IPS-18c (cell line): Measurements from ENCODE around the gene RESP18.

ENCODE experiments used
- H3K4me3 ChIP-seq: 2 replicates; pipeline ENCODE4 v1.7.0; 2013; ENCODE audit warnings: low read depth, mild to moderate bottlenecking, low read length, moderate library complexity; ENCODE audit not compliant: insufficient read depth
- H3K9me3 ChIP-seq: one replicate; pipeline ENCODE4 v1.6.1; 2013; ENCODE audit warnings: mild to moderate bottlenecking, low read length, moderate library complexity; ENCODE audit not compliant: control insufficient read depth, insufficient read depth

Gene RESP18

DNA sequence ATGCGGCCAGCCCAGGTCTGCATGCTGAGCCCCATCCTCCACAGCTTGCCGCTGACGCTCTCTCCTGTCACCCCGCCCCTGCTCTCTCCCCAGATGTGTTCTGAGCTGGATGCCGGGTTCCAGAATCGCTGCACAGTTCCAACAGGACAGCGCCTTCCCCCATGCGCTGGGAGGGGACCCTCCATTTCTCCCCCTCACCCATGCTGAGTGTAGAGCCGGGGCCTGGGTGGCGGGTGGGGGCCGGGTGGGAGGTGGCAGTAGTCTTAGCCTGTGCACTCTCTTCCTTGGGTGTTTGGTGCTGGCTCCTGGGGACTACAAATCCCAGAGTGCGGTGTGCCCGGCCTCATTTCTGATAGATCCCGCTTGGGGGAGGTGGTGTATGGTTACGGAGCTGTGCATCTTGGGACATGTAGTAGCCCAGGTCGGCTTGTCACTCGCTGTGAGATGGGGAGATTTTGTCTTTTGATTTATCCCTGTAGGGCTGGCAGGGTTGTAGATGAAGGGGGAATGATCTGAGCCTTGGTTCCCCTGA lies 46.6 kb downstream of the RESP18 start:
- Histone ChIP-seq H3K4me3 (no peak overlapping the region), H3K9me3 (no peaks in the 10 kb centered on the region)

DNA sequence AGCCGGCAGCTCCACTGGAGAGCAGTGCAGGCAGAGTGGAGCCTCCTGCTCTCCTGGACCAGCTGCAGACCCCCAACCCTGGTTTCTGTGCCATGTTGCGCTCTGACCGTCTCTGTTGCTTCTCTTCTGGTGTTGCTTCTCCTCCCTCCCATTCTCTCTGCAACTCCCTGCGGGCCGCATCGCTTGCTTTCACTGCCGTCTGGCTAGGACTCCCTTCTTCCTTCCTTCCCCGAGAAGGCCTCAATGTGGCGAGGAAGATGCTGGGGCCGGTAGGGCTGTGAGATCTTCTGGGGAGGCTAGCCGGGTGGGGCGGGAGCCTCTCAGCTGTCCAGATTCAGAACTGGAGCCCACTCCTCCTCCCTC lies 47.2 kb downstream of the RESP18 start:
- Histone ChIP-seq H3K4me3 (no peak overlapping the region), H3K9me3 (no peaks in the 10 kb centered on the region)

DNA sequence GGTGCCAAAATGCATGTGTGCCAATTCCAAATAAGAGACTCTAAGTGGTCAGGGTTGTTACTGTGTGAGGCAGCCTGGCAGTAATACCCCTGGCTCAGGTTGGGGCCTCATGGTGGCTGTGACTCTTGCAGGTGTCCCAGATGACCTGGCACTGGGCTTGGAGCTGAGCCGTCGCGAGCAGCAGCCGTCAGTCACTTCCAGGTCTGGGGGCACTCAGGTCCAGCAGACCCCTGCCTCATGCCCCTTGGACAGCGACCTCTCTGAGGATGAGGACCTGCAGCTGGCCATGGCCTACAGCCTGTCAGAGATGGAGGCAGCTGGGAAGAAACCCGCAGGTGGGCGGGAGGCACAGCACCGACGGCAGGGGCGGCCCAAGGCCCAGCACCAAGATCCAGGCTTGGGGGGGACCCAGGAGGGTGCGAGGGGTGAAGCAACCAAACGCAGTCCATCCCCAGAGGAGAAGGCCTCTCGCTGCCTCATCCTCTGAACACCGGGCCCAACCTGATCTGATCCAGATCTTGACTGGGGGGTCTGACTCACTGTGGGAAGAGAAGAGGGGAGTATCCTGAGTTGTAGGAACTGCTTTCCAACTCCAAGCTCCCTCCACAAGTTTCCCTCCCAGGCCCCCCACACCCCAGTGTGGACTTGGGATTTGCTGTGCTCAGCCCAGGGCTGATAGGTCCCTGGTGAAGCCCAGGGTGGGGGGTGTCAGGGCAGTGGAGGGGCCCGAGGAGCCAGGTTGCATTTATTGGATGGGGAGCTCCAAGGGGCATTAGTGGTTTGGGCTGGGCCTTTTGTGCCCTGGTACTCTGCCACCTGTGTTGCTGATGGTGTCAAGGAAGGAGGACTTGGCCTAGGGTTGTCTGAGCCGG lies 47.8 kb downstream of the RESP18 start:
- no peaks in the 10 kb centered on the region for H3K9me3 ChIP-seq
- no peak overlapping the region for H3K4me3 ChIP-seq

DNA sequence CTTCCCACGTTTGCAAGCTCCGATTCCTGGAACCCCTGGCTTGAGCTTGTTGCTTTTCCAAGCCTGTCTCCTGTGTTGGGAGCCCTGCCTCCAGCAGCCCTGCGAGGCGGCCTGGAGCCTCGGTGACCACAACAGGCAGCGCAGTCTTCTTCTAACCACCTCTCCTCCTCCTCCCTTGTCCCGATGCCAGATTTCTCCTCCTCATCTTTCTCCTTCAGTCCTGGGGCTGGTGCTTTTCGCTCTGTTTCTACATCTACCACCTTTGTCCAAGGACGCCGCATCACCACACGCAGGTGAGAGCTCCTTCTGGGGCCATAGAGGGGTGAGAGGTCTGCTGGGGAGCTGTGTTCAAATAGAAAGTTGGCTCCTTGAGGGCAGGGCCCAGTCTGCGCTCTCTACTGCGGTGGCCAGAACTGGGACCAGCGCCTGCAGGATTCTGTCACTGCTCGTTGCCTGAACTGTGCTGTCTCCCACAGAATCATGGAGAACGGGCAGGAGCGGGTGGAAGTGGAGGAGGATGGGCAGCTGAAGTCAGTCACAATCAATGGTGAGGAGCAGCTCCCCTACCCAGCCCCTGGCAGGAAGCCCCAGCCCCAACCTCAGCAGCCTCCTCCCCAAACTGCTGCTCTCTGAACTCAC lies 49.5 kb downstream of the RESP18 start:
- Histone ChIP-seq H3K9me3 (no peaks in the 10 kb centered on the region), H3K4me3 (no peak overlapping the region)

DNA sequence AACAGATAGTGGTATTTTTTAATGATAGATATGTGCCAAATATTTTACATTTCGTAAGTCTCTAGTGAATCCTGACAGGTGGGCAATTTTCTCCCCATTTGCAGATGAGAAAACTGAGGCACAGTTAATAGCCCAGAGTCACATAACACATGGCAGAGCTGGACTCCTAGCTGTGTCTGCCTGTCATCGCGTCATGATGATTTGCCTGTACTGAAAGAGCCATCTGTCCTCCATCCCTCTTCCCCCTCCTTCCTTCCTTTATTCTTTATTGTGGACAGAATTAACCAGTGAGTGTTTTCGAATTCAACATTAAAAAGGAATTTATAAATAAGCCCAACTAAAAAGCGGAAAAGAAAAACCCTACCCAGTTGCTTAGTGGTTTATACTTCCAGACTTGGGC lies 50.2 kb downstream of the RESP18 start:
- H3K9me3 ChIP-seq = no peaks in the 10 kb centered on the region

DNA sequence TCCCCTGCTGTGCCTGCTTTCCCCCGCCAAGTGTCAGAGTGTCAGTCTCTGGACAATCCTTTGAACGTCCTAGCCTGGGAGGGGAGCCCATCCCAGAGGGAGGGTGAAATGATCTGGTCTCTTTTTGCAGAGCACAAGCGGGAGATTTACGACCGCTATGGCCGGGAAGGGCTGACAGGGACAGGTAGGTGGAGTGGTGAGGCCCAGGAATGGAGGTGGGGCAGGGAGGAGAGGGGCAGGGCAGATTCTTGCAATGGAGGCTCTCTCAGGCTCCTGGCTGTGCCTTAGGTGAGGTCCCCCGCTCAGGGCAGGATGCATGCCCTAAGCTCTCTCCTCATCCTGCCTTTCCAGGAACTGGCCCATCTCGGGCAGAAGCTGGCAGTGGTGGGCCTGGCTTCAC lies 51.0 kb downstream of the RESP18 start:
- Histone ChIP-seq H3K4me3 (no peak overlapping the region), H3K9me3 (no peaks in the 10 kb centered on the region)

More for the DNA sequence above, 50.2 kb downstream of the RESP18 start:
- no peak overlapping the region for H3K4me3 ChIP-seq

DNA sequence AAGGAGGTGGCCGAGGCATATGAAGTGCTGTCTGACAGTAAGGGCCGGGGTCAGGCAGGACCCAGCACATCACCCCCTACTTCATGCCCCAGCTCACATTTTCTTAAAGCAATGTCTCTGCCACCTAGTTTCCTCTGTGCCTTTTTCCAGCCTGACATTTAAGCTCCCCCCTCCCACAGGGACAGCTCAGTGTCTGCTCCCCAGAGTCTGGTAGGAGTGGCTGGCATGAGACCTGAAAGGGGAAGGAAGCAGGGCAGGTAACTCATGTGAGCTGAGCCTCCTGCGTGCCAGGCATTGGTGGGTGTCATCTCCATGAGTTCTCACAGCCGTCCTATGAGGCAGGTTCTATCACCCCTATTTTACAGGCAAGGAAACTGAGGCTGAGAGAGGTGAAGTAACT lies 51.9 kb downstream of the RESP18 start:
- Histone ChIP-seq H3K4me3 (no peak overlapping the region), H3K9me3 (no peaks in the 10 kb centered on the region)

DNA sequence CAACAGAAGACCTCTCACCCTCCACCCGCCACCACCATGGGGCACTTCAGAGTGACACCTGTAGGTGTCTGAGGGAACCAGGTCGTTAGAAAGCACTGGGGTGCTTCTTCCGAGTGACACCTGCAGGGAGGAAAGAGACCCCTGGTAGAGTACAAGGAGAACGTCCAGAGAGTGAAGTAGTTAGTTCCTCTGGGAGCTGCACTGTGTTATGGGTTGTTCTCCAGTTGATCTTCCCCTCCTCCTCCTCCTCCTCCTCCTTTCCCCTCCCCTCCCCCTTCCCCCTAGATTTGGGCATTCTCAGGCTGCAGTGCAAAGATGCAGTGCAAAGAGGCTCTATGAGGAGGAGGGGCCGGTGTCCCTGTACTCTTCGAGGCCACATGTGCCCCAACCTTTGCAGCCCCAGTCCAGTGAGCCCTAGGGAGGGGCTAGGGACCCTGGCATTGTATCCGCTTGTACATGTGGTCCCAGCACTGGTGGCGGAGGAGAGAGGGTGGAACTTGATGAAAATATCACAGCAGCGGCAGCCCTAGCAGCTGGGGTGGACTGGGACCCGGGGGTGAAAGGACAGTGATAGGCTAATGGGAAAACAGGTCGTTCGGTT lies 52.5 kb downstream of the RESP18 start:
- no peaks in the 10 kb centered on the region for H3K9me3 ChIP-seq
- peak overlapping the region; percentile 52 for H3K4me3 ChIP-seq

DNA sequence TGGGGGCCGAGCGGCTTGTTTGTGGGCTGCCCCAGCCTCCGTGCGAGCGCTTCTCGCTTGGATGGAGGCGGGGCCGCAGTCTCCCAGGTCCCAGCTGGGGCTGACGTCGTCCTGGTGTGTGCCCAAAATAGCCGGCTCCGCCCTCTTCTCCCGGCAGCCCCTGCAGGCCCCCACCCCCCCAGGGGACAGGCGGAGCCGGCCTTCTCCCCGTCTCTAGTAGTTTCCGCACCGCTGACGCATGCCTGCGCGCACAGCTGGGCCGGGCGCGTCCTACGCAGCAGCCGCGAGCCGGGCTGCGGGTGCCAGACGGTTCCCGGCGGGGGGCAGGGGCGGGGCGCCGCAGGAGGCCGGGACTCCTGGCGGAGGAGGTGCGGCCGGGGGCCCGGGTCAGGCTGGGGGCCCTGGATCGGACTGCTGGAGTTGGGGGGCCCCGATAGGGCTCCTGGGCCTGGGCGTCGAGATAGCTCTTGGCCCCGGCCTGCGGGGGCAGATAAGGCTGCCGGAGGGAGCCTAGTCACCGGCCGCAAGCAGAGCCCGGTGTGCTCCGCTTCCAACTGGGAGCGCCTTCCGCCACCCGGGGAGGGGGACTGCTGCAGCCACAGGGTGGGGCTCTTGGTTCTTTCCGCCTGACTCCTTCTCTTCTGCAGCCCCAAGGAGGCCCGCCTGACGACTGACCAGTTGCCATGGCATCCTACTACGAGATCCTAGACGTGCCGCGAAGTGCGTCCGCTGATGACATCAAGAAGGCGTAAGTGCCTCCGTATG lies 53.2 kb downstream of the RESP18 start, which contains the start of gene DNAJB2:
Gene DNAJB2 (plus strand): TSS at position 216 of the 765 bp plus-strand sequence. CDS start 468 bp downstream, at position 684.
- no peaks in the 10 kb centered on the region for H3K9me3 ChIP-seq
- H3K4me3 ChIP-seq = peak within 1 kb of the TSS; percentile 52

DNA sequence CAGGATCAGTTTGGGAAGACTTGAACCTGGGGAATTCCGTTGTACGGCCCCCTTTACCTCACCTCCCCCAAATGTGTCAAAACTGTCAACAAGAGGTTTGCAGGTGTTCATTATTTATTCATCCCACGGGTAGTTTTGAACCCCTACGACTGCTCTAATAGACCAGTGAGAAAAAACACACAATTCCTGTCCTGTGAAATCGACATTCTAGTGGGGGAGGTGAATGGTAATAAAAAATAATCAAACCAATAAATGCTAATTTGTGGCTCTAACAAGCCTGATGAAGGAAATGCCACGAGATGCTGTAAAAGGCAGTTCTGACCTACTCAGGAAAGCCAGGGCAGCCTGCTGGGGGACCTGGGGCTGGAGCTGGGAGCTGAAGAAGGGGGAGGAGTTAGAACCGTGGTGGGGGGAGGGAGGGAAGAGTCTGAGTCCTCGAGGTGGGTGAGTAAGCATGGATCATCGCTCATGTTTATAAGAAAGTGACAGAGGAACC lies 53.8 kb downstream of the RESP18 start:
- no peaks in the 10 kb centered on the region for H3K9me3 ChIP-seq
- peak overlapping the region; percentile 52; the same call in 1 of the 2 replicates for H3K4me3 ChIP-seq

DNA sequence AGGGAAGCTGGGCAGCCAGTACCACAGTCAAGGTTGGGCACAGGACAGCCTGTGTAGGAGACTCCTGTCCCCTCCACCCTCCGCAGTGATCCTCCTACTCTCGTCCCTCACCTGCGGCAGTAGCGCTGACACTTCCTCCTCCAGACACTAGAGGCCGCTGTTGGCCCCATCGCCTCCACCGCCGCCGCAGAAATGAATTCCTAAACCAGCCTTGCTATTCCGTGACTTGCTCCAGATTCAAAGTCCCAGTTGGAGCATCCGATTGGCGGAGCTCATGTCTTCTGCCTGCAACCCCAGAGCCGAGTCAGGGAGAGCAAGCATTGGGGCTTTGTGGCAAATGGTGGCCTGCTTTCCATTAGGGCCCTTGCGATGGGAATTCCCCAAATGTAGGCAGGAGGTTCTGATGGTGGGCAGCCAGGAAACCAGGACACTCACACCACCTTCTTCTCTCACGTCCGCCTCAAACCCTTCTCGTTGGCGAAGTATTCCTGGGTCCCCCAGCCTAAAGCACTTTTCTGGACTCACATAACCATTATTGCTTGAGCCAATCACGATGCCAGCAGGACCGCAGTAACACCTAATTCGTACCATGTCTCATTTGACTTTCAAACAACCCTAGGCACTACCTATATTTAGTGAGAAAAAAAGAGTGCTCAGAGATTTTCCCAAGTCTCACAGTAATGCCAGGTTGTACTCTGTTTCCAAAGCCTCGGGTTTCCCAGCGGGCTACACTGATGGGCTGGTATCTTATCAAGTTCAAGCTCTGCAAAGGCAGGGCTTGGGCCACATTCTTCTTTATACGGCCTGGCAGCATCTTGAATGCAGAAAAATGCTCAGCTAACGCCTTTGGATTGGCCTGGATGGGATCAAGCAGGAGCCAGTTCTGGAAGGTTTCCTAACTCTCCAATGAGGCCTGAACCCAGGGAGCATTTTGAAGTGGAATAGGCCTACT lies 54.6 kb downstream of the RESP18 start:
- H3K4me3 ChIP-seq = peak overlapping the region; percentile 52; the same call in 1 of the 2 replicates

More for the DNA sequence above, 54.6 kb downstream of the RESP18 start:
- H3K9me3 ChIP-seq = no peaks in the 10 kb centered on the region
